OCI-LY1 (cell line): ENCODE measurements around the gene HOXA3.

Source experiments
- EZH2 ChIP-seq: fragments of 200-600 bp; sonication (generic), shearing (Covaris generic); IDR thresholded peaks from 2 replicates; pipeline ENCODE4 v1.8.0; 2017; ENCODE audit warnings: borderline replicate concordance, mixed run types, mild to moderate bottlenecking, antibody characterized with exemption, low read length, moderate library complexity, mixed read lengths
- TF ChIP-seq, protein P1 (sequence below): fragments of 200-600 bp; sonication (generic), shearing (Covaris generic); IDR thresholded peaks from 2 replicates; pipeline ENCODE4 v1.5.1; 2017; ENCODE audit warnings: mild to moderate bottlenecking, antibody characterized with exemption, low read length, moderate library complexity, mixed read lengths

GRCh38 chr7:27171325-27171636 is 18.9 kb upstream of the HOXA3 start:
- TF ChIP-seq, protein P1, sequence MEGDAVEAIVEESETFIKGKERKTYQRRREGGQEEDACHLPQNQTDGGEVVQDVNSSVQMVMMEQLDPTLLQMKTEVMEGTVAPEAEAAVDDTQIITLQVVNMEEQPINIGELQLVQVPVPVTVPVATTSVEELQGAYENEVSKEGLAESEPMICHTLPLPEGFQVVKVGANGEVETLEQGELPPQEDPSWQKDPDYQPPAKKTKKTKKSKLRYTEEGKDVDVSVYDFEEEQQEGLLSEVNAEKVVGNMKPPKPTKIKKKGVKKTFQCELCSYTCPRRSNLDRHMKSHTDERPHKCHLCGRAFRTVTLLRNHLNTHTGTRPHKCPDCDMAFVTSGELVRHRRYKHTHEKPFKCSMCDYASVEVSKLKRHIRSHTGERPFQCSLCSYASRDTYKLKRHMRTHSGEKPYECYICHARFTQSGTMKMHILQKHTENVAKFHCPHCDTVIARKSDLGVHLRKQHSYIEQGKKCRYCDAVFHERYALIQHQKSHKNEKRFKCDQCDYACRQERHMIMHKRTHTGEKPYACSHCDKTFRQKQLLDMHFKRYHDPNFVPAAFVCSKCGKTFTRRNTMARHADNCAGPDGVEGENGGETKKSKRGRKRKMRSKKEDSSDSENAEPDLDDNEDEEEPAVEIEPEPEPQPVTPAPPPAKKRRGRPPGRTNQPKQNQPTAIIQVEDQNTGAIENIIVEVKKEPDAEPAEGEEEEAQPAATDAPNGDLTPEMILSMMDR, result no peak
- TF ChIP-seq EZH2, result no peak
